ENCODE results near the gene ACSL3.

GRCh38 chr2:222976521-222977061 lies 115.8 kb downstream of the ACSL3 start:
- TF ChIP-seq CTCF (IDR thresholded peaks at IDR 0.05) (no peak), POLR2AphosphoS5 (IDR thresholded peaks at IDR 0.05) (no peak)

Measured in prostate gland (tissue), 2 donors.